Neutrophil (primary cell): ENCODE data around the gene ATP8B4.

Experiments used
- H3K27ac ChIP-seq: fragments of 200-600 bp; sonication (generic); 2 replicates; pipeline ENCODE4 v1.5.1; 2016; ENCODE audit warnings: mild to moderate bottlenecking, moderate library complexity
- H3K27me3 ChIP-seq: fragments of 200-600 bp; sonication (generic); 2 replicates; pipeline ENCODE4 v1.6.0; 2016; ENCODE audit warnings: mild to moderate bottlenecking
- H3K36me3 ChIP-seq: fragments of 200-600 bp; sonication (generic); 2 replicates; pipeline ENCODE4 v1.5.1; 2017
- H3K4me1 ChIP-seq, 2 experiments: fragments of 200-600 bp in 1 of 2; sonication (generic) in 1 of 2; 1 replicate in 1 of 2; 2 replicates in 1 of 2; pipeline versions ENCODE4 v1.5.1 to v1.6.1; 2013 to 2016; ENCODE audit warnings: low read depth in 1 of 2, low read length in 1 of 2, mild to moderate bottlenecking in 1 of 2, moderate library complexity in 1 of 2; ENCODE audit not compliant: control insufficient read depth in 1 of 2, insufficient read depth in 1 of 2
- H3K4me3 ChIP-seq, 2 experiments: fragments of 200-600 bp in 1 of 2; sonication (generic) in 1 of 2; 1 replicate in 1 of 2; 2 replicates in 1 of 2; pipeline ENCODE4 v1.5.1; 2013 to 2016; ENCODE audit warnings: low read depth in 1 of 2, low read length in 1 of 2, mild to moderate bottlenecking in 1 of 2, moderate library complexity in 1 of 2
- H3K9me3 ChIP-seq: fragments of 200-600 bp; sonication (generic); 2 replicates; pipeline ENCODE4 v1.5.1; 2016
- CTCF ChIP-seq: fragments of 200-600 bp; sonication (generic); IDR thresholded peaks from 2 replicates; pipeline ENCODE4 v1.5.1; 2016; ENCODE audit warnings: antibody characterized with exemption

Gene ATP8B4

GRCh38 chr15:49987896-49988295 lies 131.1 kb downstream of the ATP8B4 start:
- Histone ChIP-seq H3K4me3 (no peak overlapping the region), H3K27me3 (no peaks in the 10 kb centered on the region), H3K27ac (peak overlapping the region; percentile 82), H3K4me1 (peaks cover 11 to 30% of the 10 kb centered on the region in 2 experiments), H3K9me3 (no peaks in the 10 kb centered on the region), H3K36me3 (peaks cover 34% of the 10 kb centered on the region)
- no peak for TF ChIP-seq CTCF

DNA sequence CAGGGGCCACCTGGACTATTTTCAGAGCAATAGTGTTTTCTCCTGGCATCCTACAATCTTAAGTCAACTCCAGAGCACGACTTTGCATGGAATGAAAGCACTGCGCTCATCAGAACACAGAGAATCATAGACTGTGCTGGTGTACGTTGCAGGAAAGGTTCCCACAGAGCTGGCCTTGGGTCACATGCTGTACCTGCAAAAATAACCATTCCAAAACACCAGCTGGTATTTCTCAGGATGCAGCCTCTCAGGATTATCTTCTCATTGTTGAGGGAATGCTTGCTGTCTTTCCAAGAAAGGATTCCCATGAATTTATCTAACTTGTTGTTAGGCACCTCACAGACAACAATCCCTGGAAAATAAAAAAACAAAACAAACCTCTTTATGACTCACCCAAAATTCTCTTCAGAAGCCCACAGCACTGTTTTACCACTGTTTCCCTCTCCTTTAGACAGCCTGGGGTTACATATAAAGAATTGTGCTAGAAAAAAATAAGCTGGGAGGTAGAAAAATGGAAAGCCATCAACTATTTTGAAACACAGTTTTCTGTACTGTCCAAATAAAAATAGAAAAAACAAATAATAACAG lies 131.7 kb downstream of the ATP8B4 start:
- no peak overlapping the region for H3K4me3 ChIP-seq
- peaks cover 11 to 30% of the 10 kb centered on the region in 2 experiments for H3K4me1 ChIP-seq
- TF ChIP-seq CTCF, result no peak
- H3K27ac ChIP-seq, result peak overlapping the region; percentile 82
- peaks cover 29% of the 10 kb centered on the region for H3K36me3 ChIP-seq
- no peaks in the 10 kb centered on the region for H3K27me3 ChIP-seq
- no peaks in the 10 kb centered on the region for H3K9me3 ChIP-seq

DNA sequence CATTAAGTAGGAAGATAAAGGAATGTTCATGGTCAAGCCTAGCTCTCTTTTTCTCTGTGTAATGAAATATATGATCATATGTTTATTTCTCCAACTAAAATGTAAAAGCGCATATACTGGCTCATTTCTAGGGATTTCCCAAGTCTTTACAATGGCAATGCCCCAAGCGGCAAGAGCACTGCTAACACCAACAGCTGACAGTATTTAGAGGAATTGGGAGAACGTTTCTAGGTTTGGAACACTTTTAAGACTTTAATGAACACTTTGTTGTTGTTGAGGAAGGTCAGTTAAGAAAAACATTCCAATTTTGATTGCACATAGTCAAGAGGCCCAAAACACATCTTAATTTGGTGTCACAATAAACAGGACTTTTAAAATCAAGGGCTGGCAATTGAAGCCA lies 132.7 kb downstream of the ATP8B4 start:
- H3K27ac ChIP-seq, result peak overlapping the region; percentile 82
- no peak overlapping the region for H3K4me3 ChIP-seq
- H3K36me3 ChIP-seq, result peaks cover 23% of the 10 kb centered on the region
- H3K4me1 ChIP-seq, result peaks cover 11 to 30% of the 10 kb centered on the region in 2 experiments
- H3K9me3 ChIP-seq, result no peaks in the 10 kb centered on the region
- no peaks in the 10 kb centered on the region for H3K27me3 ChIP-seq
- TF ChIP-seq CTCF, result no peak

GRCh38 chr15:49985463-49985862 lies 133.6 kb downstream of the ATP8B4 start:
- Histone ChIP-seq H3K27ac (peak overlapping the region; percentile 82), H3K4me3 (no peak overlapping the region), H3K9me3 (no peaks in the 10 kb centered on the region), H3K4me1 (peaks cover 11 to 30% of the 10 kb centered on the region in 2 experiments), H3K36me3 (peaks cover 17% of the 10 kb centered on the region), H3K27me3 (no peaks in the 10 kb centered on the region)
- no peak for TF ChIP-seq CTCF

DNA sequence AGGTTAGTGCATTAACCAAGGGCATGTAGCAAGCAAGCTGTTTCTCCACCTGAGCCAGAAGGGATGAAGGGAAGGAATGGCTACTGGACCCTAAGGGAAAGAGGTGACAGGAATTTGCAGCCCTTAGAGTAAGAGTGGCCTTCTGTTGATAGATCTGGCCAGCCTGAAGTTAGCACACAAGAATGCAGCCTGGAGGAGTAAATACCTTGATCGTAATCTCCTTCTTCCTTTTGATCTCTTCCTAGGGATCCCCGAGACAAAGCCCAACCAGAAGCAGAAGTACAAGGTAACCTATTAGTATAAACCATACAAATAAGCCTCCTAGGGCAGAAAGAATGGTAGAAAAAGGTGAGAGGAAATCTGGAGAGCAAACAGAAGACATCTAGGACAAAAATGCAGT lies 134.6 kb downstream of the ATP8B4 start:
- Histone ChIP-seq H3K4me3 (no peak overlapping the region), H3K27me3 (no peaks in the 10 kb centered on the region), H3K36me3 (peaks cover 24% of the 10 kb centered on the region), H3K9me3 (no peaks in the 10 kb centered on the region), H3K27ac (peak overlapping the region; percentile 82), H3K4me1 (peaks cover 11 to 23% of the 10 kb centered on the region in 2 experiments)
- TF ChIP-seq CTCF, result no peak
